KG1 (cell line): Measurements from ENCODE around the gene SIGLEC10.
A peak's percentile ranks its signal among the peaks of the same experiment; 100 is the strongest.
"Not testable (repeated sequence)": the region's sequence is repeated elsewhere in the genome, so short reads cannot be mapped to it uniquely, and the experiment has no call there.

Source experiments
- DNase-seq: peaks from one replicate; lab custom pipeline; 2025; lab: John Stamatoyannopoulos, UW

Gene SIGLEC10, protein sequence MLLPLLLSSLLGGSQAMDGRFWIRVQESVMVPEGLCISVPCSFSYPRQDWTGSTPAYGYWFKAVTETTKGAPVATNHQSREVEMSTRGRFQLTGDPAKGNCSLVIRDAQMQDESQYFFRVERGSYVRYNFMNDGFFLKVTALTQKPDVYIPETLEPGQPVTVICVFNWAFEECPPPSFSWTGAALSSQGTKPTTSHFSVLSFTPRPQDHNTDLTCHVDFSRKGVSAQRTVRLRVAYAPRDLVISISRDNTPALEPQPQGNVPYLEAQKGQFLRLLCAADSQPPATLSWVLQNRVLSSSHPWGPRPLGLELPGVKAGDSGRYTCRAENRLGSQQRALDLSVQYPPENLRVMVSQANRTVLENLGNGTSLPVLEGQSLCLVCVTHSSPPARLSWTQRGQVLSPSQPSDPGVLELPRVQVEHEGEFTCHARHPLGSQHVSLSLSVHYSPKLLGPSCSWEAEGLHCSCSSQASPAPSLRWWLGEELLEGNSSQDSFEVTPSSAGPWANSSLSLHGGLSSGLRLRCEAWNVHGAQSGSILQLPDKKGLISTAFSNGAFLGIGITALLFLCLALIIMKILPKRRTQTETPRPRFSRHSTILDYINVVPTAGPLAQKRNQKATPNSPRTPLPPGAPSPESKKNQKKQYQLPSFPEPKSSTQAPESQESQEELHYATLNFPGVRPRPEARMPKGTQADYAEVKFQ

DNA sequence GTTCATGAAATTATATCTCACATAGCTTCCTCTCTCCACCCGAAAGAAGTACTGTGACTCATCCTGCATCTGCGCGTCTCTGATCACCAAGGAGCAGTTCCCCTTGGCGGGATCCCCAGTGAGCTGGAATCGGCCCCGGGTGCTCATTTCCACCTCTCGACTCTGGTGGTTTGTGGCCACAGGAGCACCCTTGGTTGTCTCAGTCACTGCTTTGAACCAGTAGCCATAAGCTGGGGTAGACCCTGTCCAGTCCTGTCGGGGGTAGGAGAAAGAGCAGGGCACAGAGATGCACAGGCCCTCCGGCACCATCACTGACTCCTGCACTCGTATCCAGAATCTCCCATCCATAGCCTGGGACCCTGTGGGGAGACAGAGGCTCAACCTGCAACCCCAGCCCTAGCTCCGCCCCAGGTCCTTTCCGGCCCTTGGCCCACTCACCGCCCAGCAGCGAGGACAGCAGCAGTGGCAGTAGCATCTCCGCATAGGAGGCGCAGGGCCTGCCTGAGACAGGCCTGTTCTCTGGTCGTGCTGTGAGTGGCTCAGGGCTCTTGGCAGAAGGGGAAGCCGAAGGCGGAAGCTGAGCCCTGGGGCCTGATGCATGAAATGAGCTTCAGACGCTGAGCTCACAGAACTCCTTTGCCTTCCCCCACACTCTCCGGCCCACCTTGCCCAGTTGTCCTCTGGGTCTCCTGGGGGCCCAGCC lies at the start of gene SIGLEC10:
TSS of gene SIGLEC10 (minus strand) at position 536 of the 703 bp plus-strand sequence. CDS start at position 475, 61 bp downstream.
- DNase-seq: peak; percentile 88

DNA sequence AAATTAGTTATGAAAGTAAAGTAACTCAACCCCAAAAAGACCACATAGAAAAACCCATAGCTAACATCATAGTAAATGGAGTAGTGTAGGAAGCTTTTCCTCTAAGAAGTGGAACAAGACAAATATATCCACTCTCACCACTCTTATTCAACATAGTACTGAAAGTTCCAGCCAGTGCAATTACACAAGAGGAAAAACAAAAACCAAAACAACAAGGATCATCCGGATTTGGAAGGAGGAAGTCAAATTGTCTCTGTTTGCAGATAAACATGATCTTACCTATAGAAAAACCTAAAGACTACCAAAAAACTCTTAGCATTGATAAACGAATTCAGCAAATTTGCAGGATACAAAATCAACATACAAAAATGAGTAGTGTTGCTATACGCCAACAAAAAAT lies 49.3 kb upstream of the SIGLEC10 start:
- no peak for DNase-seq

DNA sequence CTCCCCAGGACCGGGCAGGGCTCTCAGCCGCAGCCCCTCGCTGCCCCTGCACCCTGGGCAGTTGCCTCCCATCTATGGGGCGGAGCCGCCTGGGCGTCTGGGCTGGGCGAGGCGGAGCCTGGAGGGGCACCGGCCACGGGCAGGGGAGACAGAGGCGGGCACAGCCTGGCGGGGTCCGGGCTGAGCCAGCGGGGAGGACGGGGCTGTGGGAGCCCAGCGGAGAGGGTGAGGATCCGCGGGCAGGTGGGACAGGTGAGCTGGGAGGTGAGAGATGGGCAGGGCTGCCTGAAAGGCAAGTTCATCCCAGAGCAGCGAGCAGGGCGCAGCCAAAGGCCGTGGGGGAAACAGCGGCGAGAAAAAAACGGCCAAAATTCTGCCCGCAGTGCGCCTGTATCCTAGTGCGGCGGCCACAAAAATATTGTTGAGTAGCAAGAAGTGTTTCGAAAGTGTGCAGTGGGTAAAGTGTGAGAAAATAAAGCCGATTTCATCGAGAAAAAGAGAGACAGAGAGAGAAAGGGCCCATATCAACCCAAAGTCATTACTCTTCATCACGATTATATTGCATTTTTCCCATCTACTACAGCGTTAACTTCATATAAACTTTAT lies 46.6 kb upstream of the SIGLEC10 start:
- DNase-seq: not testable (repeated sequence)

DNA sequence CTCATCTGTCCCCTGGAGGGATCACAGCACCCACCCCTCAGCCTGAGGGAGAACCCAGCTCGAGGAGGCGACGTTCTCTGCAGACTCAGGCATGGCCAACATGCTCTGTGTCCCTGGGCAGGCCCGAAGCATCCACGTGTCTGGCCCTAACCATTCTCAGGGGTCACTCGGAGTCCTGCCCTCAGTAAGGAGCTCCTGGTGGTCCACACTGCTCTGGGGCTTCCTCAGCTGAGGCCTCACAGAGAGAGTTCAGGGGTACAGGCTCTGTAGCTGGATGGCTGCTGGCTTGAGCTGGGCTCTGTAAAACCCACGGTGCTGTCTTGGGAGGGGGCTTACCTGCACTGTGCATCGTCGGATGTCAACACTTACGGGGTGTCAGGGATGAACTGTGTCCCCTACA lies 45.2 kb upstream of the SIGLEC10 start:
- no peak for DNase-seq

DNA sequence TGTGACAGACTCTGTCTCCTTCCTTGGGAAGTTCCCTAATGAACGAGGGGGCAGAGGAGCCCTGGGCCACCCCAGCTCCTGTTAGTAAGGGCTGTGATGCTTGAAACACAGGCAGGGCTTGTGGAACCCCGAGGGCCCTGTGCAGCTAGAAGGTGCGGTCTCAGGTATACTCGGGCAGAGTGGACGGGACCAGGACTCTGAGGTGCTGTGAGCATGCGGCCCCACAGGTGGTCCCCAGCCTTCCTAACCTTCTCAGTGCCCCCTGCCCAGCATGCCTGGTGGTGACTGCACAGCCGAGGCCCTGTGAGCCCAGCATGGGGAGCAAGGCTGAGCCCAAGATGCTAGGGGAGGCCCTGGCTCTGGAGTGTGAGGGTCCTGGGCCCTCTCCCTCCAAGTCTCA lies 44.8 kb upstream of the SIGLEC10 start:
- DNase-seq: no peak

DNA sequence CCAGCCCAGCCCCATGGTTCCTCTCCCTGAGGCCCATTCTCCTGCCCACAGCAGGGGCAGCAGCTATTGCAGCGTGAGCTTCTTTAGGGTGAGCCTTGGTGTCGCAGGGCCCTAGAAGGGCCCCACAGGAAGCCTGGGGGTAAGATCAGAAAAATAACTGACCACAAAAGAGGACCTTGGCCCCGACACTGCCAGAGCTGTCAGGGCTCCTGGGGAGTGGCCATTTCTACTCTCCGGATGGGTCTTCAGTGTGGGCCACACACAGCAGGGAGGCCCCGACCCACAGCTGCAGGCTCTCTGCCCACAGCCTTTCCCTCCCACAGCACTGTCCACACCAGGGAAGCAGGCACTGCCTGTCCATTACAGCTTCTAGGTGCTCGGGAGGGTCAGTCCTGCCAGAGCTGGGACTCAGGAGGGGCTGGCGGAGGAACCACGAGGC lies 44.3 kb upstream of the SIGLEC10 start:
- DNase-seq: peak; percentile 29

DNA sequence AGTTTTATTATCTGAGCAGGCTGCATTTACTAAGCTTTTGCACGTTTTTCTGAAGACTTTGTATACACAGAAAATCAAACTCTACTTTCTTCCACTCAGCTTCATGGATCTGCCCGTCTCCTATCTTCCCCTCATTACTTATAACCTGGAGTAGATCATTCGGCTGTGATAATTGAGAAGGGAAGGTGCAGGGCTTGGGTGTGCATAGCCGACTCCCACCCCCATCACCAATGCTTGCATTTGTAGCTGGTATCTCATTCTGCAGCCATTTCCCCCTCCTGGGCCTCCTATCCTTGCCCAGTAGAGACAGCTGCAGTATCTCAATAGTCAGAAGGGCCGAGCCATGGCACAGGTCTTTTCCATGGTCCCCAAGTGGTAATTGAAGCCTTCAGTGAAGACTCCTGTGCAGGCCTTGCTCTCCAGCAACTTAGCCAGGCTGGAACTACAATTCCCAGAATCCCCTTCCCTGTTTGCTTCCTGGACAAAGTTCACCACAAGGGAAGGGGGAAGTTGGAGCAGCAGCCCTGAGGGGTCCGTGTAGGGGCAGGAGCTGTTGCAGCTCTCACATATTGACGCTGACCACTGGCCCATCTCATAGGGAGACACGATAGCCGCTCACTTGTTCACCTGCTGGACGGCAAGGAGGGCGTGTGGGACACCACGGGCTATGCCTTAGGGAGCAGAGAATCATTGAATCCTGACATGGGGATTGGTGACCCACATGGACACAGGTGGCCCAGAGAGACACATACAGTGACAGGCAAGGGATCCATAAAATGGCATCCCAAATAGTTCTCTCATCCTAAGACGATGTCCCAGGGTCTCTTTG lies 42.9 kb upstream of the SIGLEC10 start:
- DNase-seq: peak; percentile 27

DNA sequence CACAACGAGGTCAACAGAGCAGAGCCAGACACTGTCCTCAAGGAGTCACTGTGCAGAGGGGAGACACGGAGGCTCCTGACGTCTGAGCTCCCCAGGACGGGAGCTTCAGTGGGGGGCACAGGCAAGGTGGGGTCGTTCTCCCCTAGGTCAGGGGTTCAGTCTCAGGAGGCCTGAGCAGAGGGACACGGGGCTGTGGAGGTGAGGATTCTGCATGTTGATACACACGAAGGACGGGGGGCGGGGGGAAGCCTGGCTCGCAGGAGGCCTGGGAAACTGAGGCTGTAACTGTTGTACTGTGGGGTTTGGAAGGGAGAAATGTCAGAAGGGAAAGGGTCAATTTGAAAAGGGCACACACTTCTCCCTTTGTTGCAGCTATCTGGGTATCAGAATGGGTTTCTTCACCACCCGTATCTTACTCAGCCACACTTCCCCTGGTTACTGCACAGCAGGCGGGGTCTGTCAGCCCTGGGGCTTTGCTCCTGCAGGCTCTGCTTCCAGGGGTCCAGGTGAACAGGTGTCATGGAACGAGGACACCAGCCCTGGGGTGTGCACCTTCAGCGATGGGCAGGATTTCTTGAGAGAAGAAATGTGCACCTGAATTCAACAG lies 41.6 kb upstream of the SIGLEC10 start:
- DNase-seq: no peak

DNA sequence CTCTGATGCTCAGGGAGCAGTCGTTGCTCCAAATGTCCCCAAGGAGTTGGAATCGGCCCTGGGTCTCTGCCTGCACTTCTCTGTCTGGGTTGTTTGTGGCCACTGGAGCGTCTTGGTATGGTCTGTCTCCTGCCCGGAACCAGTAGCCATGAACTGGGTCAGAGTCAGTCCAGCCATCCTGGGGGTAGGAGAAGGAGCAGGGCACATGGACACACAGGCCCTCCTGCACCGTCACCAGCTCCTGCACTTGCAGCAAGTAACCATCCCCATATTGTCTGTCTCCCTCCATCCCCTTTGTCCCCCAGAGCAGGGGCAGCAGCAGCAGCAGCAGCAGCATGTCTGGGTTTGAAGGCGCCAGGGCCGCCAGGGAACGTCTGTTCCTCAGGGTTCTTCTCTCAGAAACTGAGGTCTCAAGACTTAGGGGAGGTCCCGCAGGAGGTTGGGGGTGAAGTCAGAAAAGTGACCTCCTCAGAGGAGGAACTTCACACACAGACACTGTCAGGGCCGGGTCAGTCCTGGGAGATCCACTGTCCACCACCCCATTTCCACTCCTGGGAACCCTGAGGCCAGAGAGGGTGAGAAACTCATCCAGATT lies 40.7 kb upstream of the SIGLEC10 start, which contains the start of gene SIGLEC8:
TSS of gene SIGLEC8 (minus strand) at position 404 of the 595 bp plus-strand sequence. CDS start at position 337, 67 bp downstream.
- no peak for DNase-seq

DNA sequence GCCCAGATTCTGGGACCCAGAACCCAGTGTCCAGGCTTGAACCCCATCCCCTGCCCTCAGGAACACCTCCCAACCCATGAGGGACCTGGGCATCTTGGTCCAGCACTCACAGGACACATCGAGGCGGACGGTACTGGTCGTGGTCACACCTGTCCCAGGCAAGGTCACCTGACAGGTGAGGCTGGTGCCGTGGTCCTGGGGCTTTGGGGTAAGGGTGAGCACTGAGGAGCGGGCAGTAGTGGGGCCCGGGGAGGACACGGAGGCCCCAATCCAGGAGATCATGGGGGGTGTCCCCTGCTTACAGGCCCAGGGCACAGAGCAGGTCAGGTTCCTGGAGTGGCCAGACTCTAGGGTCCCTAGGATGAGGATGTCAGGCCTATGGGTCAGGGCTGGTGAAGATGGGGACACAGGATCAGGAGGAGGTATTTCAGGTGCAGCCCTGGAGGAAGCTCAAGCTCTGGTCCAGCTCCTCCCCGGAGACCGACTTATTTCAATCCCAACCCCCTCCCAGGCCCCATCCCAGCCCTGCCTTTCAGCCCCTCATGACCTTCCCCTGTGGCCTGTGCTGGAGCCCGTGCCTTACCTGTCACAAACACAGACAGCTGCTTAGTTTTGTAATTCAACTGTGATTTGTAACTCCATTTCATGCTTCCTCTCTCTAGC lies 40.0 kb upstream of the SIGLEC10 start:
- DNase-seq: no peak

DNA sequence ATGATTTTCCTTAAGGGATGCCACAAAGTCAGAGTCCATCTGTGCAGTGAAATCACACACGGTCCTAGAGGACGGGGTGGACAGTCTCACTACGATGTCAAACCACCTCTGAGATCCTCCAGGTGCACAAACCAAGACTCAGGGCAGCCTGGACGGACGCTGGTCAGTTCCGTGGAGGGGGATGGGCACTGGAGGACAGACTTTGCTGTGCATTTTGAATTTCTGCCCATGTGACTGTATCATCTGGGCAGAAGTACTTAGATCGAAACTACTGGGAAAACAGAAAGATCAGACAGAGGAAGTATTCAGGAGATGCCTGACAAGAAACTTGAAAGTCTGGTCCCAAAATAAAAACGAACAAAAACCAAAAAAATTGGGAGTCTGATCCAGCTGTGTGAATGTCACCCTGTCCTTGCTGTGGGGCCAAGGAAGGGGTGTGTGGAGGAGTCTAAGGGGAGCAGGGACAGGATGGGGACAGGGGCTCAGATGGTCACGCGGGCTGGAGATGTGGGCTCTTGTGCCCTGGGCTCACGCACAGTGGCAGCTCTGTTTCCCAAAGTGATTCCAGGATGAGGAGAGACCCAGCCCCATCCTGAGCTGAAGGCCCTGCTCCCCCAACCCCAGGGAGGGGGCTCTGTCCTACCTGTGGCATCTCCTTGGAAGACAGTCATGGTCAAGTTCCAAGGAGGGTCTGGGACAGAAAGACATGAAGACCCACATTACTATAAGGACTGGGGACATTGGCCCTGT lies 39.3 kb upstream of the SIGLEC10 start:
- no peak for DNase-seq

DNA sequence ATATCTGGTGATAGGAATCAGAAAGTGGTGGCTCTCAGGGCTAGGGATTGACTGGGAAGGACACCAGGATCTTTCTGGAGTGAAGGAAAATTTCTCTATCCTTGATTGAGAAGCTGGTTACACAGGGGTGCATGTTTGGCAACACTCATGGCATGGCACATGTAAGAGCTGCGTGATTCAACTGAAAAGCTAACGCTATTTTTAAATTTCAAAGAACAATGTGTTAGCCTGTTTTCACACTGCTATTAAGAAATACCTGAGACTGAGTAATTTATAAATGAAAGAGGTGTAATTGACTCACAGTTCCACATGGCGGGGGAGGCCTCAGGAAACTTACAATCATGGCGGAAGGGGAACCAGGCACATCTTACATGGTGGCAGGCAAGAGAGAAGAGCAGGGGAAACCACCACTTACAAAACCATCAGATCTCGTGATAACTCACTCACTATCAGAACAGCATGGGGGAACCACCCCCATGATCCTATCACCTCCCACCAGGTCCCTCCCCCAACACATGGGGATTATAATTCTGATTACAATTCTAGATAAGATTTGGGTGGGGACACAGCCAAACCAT lies 33.4 kb upstream of the SIGLEC10 start:
- DNase-seq: no peak

DNA sequence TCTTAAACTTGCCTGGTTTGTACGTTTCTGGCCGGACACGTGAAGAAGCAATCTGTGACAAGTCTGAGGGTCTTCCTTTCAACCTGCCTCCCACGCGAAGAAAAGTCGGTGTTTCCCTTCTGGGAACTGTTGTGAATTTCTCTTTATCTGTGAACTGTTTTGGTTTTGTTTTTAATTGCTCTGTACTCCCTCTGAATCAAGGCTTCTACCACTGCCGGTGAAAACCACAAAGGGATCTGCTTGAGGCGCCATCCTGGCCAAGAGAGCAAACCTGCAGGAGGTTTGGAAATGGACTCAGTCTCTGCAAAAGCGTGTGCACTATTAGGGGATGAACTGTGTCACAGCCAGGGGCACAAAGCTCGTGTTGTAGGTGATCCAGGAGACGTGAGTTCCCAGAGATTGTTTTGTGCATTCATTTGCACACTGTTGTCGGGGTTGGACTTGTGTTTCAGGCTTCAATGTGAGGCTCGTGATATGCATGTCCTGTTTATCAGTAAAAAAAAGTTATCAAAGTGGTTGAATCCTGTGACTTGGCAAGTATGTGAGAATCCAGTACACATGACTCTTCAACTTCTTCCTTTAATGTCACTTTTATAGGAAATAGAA lies 31.1 kb upstream of the SIGLEC10 start:
- no peak for DNase-seq

DNA sequence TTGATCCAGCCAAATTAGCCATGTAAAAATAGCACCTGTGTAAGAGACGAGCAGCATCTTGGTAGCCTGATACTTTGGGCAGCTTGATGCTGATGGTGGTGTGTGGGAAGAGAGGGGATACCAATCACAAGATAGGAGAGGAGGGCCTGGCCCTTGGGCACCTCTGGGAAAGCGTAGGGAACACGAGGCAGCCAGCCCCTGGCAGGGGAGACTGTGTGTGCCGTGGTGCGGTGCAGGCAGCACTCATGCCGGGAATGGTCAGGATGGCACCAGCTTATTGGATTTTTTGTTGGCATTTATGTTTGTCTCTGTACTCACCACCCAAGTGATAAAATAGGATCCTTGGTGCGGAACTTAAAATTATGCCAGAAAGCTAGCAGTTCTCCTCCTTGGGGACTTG lies 30.6 kb upstream of the SIGLEC10 start:
- no peak for DNase-seq

DNA sequence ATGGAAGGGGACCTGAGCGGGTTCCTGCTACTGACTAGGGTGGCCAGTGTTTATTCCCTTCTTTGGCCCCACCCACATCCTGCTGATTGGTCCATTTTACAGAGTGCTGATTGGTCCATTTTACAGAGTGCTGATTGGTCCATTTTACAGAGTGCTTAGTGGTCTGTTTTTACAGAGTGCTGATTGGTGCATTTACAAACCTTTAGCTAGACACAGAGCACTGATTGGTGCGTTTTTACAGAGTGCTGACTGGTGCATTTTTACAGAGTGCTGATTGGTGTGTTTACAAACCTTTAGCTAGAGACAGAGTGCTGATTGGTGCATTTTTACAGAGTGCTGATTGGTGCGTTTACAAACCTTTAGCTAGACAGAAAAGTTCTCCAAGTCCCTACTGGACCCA lies 30.1 kb upstream of the SIGLEC10 start:
- DNase-seq: not testable (repeated sequence)

DNA sequence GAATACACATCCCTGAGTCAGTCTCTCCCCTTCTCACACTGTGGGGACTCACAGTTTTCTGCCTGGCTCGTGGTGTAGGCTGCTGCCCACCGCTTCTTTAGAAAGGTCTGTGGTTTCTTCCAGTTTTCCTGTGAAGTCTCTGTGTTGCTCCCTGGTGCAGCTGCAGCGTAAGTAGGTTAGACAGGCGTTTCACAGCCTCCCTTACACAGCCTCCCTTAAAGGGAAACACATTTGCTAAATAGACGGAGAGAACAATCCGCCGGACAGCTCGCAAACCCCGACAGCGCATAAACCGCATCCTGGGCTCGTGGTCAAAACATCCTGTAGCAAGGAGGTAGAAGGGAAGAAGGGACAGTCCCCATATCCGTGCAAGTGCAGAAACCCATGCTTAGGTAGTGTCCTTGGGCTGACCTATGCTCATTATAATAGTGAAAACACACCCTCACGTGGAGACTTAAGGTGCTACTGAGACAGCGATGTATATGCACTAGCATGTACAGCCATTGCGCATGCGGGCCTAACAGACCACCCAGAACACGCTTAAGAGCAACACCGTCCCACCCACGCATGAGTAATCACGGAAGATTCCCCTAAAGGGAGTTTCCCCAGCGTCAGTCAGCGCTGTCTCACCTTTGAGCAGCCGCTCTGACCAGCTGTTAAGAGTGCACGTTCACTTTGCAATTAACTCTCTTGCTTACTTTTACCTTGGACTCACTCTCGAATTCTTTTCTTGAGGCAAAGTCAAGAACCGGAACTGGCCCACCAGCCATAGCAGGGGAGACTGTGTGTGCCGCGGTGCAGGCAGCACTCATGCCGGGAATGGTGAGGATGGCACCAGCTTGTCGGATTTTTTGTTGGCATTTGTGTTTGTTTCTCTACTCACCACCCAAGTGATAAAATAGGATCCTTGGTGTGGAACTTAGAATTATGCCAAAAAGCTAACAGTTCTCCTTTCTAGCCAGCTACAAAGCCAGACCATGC lies 24.3 kb upstream of the SIGLEC10 start:
- peak; percentile 53 for DNase-seq

DNA sequence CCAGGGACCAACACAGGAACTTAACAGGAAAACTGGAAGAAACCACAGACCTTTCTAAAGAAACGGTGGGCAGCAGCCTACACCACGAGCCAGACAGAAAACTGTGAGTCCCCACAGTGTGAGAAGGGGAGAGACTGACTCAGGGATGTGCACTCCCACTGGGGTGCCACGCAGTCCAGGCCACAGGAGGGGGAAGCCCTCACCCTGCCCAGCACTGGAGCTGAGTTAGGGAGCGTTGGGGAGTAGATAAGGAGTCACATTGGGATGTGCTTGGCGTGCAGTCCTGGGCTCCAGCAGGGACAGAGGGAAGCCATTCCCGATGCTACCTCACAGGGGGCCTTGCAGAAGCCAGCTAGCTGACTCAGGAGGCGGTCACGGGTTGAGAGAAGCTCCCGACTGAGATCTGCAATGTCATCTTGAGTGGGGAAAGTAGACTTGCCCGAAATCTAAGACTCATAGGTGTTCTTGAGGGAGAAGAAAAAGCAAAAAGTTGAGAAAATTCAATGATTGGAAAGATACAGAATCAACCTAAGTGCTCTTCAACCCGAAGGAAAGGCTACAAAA lies 23.5 kb upstream of the SIGLEC10 start:
- no peak for DNase-seq
